Stimulated activated CD4-positive, alpha-beta T cell treated with anti-CD3 and anti-CD28 coated beads, Interleukin-4, amount 100 ng/mL, for 24 hours (primary cell): Measurements from ENCODE around the gene FLVCR1.

ENCODE experiments used
- DNase-seq: peaks from one replicate; pipeline ENCODE4 v3.0.0-alpha.2; 2020

FLVCR1 gene

DNA sequence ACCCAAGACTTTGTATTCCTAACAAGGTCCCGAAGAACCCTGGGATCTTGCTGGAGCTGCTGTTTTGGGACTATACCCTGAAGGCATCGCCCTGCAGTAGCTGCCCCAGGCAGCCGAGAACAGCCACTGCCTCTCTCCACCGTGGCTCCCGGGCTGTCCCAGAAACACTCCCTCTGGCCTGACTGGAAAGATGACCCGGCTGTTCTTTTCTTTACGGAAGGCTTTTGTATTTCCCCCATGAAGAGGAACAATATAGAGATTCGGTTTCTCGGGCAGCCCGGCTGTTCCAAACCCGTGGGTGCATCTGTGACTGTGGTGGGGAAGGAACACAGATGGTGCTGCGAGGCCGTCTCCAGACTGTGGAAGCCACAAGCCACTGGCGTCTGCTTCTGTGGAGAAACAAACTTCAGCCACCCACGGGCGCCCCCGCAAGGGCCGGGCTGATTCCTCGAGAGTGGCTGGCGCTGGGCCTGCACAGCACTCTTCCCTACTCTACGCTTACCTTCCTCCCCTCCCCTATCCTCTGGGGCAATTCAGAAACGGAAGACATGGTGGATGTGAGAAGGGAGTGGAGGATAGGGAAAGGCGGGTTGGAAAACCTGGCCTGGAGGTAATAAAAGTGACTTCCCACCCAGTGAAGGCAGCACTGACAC, 58.5 kb downstream of the FLVCR1 start:
- no peak for DNase-seq

DNA sequence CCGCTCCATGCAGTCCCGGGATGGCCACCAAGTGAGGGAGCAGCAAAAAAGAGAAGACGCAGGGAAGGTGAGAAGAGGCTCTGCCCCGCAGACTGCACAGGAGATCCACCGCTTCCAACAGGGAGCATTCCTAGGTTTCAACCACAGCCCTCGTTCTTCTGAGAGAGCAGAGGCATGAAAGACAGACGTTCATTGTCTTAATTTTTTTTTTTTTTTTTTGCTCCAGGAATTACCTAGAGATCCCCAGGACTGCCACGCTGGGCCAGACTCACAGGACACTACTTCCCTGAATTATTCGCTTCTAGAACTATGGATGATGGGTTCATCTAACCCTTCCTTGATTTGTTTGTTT, 59.0 kb downstream of the FLVCR1 start:
- DNase-seq, result no peak

GRCh38 chr1:212917858-212918257, 59.8 kb downstream of the FLVCR1 start:
- no peak for DNase-seq

DNA sequence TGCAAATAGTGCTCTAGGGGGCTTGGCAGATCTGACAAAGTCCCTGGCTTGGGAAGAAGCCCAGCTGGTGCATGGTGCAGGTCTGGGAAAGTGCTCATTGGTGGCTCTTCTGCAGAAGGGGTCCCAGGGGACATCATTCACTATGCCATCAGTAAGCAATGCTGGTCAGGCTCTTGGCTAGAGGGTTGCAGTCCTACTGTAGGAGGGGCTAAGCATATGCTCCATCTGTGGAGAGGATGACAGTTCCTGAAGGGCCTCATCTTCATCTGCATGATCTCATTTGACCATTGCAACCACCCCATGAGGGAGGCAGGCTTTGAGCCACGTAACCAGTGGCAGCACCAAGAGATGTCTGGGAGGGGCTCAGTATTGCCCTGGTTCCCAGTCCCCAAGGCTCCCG, 60.7 kb downstream of the FLVCR1 start:
- no peak for DNase-seq

DNA sequence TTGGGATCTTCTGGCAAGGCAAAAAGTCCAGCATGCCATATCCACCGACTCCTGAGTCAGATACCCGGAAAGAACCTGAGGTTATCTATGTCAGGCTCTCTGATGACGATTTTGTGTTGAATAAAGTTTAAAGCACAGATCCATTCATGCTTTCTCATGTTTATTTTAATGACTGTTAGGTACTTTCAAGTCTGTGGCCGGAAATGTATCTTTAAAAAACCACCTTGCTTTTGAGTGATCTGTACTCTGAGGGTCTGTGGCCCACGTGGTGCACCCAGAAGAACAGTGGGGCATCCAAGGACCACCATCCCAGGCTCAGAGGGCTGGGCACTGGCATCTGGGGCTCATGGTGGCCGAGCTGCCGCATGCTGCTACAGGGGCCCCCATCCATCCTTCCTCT, 62.2 kb downstream of the FLVCR1 start:
- DNase-seq, result no peak

GRCh38 chr1:212920896-212921295, 62.8 kb downstream of the FLVCR1 start:
- no peak for DNase-seq

DNA sequence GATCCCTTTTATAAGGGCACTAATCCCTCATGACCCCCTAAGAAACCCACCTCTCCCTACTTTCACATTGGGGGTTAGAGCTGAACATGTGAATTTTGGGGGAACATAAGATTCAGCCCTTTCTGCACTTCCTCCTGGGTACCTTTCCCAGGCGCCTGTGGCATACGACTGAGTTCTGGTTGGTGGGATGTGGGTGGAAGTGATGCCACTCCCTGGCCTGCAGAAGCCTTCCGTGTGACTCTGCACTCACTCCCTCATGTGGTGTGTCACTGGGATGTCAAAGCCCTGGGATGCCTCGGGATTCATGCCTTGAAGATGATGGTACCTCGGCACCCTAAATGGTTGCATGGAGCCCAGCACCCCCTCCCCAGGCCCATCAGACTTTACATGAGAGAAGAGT, 63.9 kb downstream of the FLVCR1 start:
- no peak for DNase-seq

DNA sequence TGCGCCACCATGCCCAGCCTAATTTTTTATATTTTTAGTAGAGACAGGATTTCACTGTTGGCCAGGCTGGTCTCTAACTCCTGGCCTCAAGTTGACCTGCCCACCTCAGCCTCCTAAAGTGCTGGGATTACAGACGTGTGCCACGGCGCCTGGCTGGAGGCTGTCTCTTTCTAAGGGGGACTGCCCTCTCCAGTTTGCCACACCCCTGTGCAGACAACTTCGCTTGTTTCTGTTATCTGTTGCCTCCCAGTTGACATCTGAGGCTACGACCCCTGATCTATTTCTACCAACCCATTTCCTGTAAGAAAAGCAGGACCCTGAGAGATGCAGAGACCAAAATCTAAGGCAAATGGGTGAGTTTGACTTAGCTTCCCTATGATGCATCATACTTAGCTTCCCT, 68.3 kb downstream of the FLVCR1 start:
- no peak for DNase-seq

- no peak for DNase-seq
Observed at GRCh38 chr1:212928323-212929291, 70.5 kb downstream of the FLVCR1 start.

DNA sequence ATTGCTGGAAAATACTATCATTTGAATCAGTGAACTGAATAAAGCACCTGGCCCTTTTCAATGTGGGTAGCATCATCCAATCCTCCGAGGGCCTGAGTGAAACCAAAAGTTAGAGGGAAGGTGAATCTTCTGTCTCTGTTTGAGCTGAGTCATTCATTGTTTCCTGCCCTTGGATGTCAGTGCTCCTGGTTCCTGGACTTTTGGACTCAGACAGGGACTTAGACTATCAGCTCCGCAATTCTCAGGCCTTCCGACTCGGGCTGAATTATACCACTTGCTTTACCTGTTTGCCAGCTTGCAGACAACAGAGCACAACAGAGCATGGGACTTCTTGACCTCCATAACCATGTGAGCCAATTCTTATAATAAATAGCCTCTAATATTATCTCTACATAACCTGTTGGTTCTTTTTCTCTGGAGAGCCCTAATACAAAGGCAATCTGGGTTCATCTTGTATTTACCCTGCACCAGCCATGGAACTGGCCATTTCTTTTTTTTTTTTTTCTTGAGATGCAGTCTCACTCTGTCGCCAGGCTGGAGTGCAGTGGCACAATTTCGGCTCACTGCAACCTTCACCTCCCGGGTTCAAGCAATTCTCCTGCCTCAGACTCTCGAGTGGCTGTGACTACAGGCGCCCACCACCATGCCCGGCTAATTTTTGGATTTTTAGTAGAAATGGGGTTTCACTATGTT, 73.1 kb downstream of the FLVCR1 start:
- no peak for DNase-seq

GRCh38 chr1:212933815-212934471, 75.9 kb downstream of the FLVCR1 start:
- no peak for DNase-seq

DNA sequence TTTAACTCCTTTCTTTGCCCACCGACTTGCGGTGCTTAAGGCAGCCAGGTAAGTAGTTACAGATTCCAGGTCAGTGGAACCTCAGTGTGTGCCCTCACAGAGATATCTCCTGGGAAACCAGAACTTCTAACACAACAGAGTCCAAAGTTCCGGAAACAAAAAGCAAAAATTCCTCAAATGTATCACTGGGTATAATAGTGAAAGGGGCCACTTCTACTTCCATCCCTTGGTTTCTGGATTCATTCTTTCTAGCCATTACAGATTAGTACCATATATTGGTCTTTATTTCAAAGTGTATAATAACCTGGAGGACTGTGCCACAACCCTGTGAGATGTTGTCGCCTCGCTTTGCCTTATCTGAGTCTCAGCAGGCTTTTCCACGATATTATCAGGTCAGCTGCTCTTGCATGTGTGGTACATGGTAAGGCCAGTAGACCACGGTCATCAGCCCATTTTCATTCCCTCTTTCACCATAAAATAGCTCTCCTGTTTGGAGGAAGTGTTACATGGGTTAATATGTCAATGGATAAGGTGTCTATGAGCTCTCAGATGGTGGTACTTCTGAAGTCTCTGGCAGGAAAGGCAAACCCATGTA, 77.4 kb downstream of the FLVCR1 start:
- DNase-seq, result no peak

GRCh38 chr1:212937034-212937433, 79.0 kb downstream of the FLVCR1 start:
- no peak for DNase-seq

GRCh38 chr1:212938846-212939245, 80.8 kb downstream of the FLVCR1 start:
- no peak for DNase-seq

DNA sequence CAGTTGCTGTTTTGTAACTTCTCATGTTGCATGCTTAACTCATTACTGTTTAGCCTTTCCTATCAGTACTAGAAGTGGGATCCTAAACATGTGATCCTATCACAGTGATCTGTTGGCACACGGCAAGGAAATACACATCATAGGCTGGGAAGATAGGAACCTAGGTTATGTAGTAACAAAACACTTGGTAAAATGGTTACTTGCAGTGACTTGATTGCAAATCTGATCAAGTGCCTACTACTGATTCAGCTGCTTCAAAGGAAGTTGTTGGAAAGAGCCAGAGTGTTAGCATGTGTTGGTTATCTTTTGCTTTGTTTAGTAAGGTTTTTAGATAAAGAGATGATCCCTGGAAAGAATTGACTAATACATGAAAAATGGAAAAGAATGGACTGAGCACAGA, 83.4 kb downstream of the FLVCR1 start:
- DNase-seq, result no peak

DNA sequence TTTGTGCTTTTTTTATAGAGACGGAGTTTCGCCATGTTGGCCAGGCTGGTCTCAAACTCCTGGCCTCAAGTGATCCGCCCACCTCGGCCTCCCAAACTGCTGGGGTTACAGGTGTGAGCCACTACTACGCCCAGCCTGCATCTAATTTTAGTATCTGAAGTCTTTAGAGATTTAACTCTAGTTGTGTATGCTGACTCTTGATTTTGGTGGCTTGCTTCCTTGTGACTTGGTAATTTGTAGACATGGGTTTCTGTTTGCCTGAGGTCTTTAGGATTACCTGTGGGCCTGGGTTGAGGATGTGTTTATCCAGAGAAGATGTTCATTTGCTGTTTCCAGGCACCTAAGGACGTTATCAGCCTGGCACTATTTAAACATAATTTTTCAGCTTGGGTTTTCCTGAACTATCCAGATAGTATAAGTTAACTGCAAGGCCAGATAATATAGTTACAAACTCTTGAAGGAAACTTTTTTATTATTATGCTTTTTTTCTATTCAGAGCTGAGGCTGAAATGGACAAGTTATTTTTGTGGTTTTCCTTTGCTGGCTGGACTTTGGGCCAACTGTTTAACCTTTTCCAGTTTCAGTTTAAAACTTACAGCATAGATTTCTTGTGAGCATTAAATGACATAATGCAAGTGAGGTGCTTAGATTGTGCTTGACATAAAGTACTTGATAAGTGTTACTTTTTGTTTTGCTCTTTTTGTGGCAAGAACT, 84.8 kb downstream of the FLVCR1 start:
- no peak for DNase-seq

GRCh38 chr1:212943393-212943710, 85.3 kb downstream of the FLVCR1 start:
- DNase-seq, result no peak

DNA sequence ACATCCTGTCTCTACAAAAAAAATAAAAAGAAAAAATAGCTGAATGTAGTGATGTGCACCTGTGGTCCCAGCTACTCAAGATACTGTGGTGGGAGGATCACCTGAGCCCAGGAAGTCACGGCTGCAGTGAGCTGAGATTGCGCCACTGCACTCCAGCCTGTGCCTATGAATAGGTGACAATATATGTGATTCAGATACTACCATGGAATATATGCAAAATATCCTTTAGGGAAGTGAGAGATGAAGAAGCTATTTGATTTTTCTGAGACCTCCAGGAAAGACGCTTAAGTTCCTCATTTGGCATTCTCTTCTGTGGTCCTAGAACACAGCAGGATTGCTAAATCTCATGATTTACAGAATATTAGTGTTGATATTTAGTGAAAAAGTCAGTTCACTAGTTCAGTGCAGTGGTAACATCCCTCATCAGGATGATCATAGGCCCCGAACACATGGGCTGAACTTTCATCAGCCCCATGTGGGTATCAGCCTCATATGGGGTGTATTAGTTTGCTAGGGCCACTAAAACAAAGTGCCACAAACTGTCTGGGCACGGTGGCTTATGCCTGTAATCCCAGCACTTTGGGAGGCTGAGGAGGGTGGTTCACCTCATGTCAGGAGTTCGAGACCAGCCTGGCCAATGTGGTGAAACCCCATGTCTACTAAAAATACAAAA, 86.3 kb downstream of the FLVCR1 start:
- DNase-seq, result no peak

GRCh38 chr1:212945056-212945455, 87.0 kb downstream of the FLVCR1 start:
- DNase-seq, result no peak

- no peak for DNase-seq
Observed at GRCh38 chr1:212945463-212946160, 87.5 kb downstream of the FLVCR1 start.

- no peak for DNase-seq
Observed at GRCh38 chr1:212946872-212947271, 88.8 kb downstream of the FLVCR1 start.
